A549 (cell line): ENCODE results near the gene GNRH2. TPM values are rescaled to one million over a fixed set of nuclear protein-coding genes. Genes with fewer than 3 reads are reported as not detected.

ENCODE experiments used
- ATAC-seq, 2 experiments: fragments of 200-7000 bp in 1 of 2; fragments of >200 bp in 1 of 2; cut with Nextera tagmentation in 1 of 2; cut with Tn5 transposase in 1 of 2; 3 replicates each; pipeline versions ENCODE4 v1.8.0 to v1.9.1; 2018 to 2020; ENCODE audit warnings: mild to moderate bottlenecking in 1 of 2, moderate library complexity in 1 of 2
- CTCF ChIA-PET: fragments of 300-600 bp; sonication (Branson Sonifier 250); formaldehyde crosslinking; extraction: SDS; loops from one replicate; lab custom pipeline; 2021; ENCODE audit warnings: antibody characterized with exemption, inconsistent platforms; lab: Yijun Ruan, JAX
- POLR2A ChIA-PET: fragments of 350-600 bp; formaldehyde crosslinking; extraction: SDS; loops from one replicate; lab custom pipeline; 2021; ENCODE audit warnings: antibody characterized with exemption, inconsistent platforms; lab: Yijun Ruan, JAX
- DNase-seq, 2 experiments: peaks; one replicate each; pipeline versions ENCODE4 v3.0.0 to v3.0.0-alpha.2; 2011 to 2016; ENCODE audit warnings: low read depth in 1 of 2, low spot score in 1 of 2
- FAIRE-seq: peaks from 2 replicates; lab custom pipeline; 2011; peaks lifted over from hg19 to GRCh38; lab: Jason Lieb, UNC
- H3K27ac ChIP-seq, 2 experiments: fragments of >200 bp; sonication (Bioruptor Twin); formaldehyde crosslinking; 3 replicates each; pipeline ENCODE4 v1.5.1; 2016 to 2017
- H3K4me1 ChIP-seq: fragments of >200 bp; sonication (Bioruptor Twin); formaldehyde crosslinking; 3 replicates; pipeline ENCODE4 v1.6.1; 2016
- H3K4me2 ChIP-seq: fragments of >200 bp; sonication (Bioruptor Twin); formaldehyde crosslinking; 3 replicates; pipeline ENCODE4 v1.6.1; 2016
- H3K4me3 ChIP-seq: fragments of >200 bp; sonication (Bioruptor Twin); formaldehyde crosslinking; 3 replicates; pipeline ENCODE4 v1.5.1; 2016
- H3K9me3 ChIP-seq: fragments of >200 bp; sonication (Bioruptor Twin); formaldehyde crosslinking; 3 replicates; pipeline ENCODE4 v1.6.1; 2016
- CBX8 ChIP-seq: fragments of 200-600 bp; sonication (generic); IDR thresholded peaks from 2 replicates; pipeline ENCODE4 v1.6.1; 2016
- CHD2 ChIP-seq: fragments of 150-350 bp; IDR thresholded peaks from 2 replicates; pipeline ENCODE4 v1.6.1; 2014; ENCODE audit warnings: low read length; ENCODE audit not compliant: partially characterized antibody
- CTCF ChIP-seq: fragments of >200 bp; sonication (Bioruptor Twin); formaldehyde crosslinking; IDR thresholded peaks from 3 replicates; pipeline ENCODE4 v1.5.1; 2016
- EHF ChIP-seq: fragments of 250-450 bp; sonication (Bioruptor Pico); IDR thresholded peaks from 2 replicates; pipeline ENCODE4 v1.5.0; 2020; ENCODE audit warnings: mild to moderate bottlenecking
- EHMT2 ChIP-seq: fragments of 200-600 bp; sonication (generic); IDR thresholded peaks from 2 replicates; pipeline ENCODE4 v1.6.1; 2016; ENCODE audit warnings: antibody characterized with exemption, low read depth, mild to moderate bottlenecking, moderate library complexity
- ESRRA ChIP-seq: fragments of 150-350 bp; IDR thresholded peaks from 2 replicates; pipeline ENCODE4 v1.6.1; 2014; ENCODE audit warnings: mild to moderate bottlenecking, low read length, borderline replicate concordance
- FOSB ChIP-seq: fragments of 250-450 bp; sonication (Bioruptor Pico); IDR thresholded peaks from 2 replicates; pipeline ENCODE4 v1.5.0; 2020; ENCODE audit warnings: mild to moderate bottlenecking, moderate library complexity
- HEYL ChIP-seq: fragments of 250-450 bp; sonication (Bioruptor Pico); IDR thresholded peaks from 2 replicates; pipeline ENCODE4 v1.8.0; 2021; ENCODE audit warnings: mild to moderate bottlenecking, moderate library complexity
- HOXB13 ChIP-seq: fragments of 250-450 bp; sonication (Bioruptor Pico); IDR thresholded peaks from 2 replicates; pipeline ENCODE4 v1.5.0; 2020; ENCODE audit warnings: low read depth, mild to moderate bottlenecking, moderate library complexity
- JUN ChIP-seq, 2 experiments: fragments of >200 bp; sonication (Bioruptor Twin); formaldehyde crosslinking; IDR thresholded peaks; 2 replicates in 1 of 2; 3 replicates in 1 of 2; pipeline ENCODE4 v1.6.1; 2016 to 2017
- JUNB ChIP-seq: fragments of >200 bp; sonication (Bioruptor Twin); formaldehyde crosslinking; IDR thresholded peaks from 2 replicates; pipeline ENCODE4 v1.6.1; 2016
- MAFK ChIP-seq: fragments of 450-650 bp; IDR thresholded peaks from 2 replicates; pipeline ENCODE4 v1.6.1; 2014; ENCODE audit not compliant: partially characterized antibody
- MAX ChIP-seq: IDR thresholded peaks from 2 replicates; pipeline ENCODE4 v1.6.1; 2012
- MAZ ChIP-seq: fragments of 150-350 bp; IDR thresholded peaks from 2 replicates; pipeline ENCODE4 v1.6.1; 2014; ENCODE audit warnings: antibody characterized with exemption, low read depth, low read length, borderline replicate concordance
- NPAS2 ChIP-seq: fragments of 250-450 bp; sonication (Bioruptor Pico); IDR thresholded peaks from 2 replicates; pipeline ENCODE4 v1.8.0; 2022; ENCODE audit warnings: mild to moderate bottlenecking, moderate library complexity, borderline replicate concordance
- RARB ChIP-seq: fragments of 250-450 bp; sonication (Bioruptor Pico); IDR thresholded peaks from 2 replicates; pipeline ENCODE4 v1.8.0; 2021; ENCODE audit warnings: mild to moderate bottlenecking, moderate library complexity
- RCOR1 ChIP-seq: fragments of 150-350 bp; IDR thresholded peaks from 2 replicates; pipeline ENCODE4 v1.6.1; 2014; ENCODE audit warnings: antibody characterized with exemption, low read length, low read depth
- REST ChIP-seq: fragments of 200-600 bp; sonication (generic); IDR thresholded peaks from 2 replicates; pipeline ENCODE4 v1.6.1; 2016; ENCODE audit warnings: antibody characterized with exemption, mild to moderate bottlenecking, moderate library complexity
- RNF2 ChIP-seq: fragments of 200-600 bp; sonication (generic); IDR thresholded peaks from 2 replicates; pipeline ENCODE4 v1.6.1; 2016; ENCODE audit warnings: low read depth, mild to moderate bottlenecking, antibody characterized with exemption, moderate library complexity, borderline replicate concordance
- SMC3 ChIP-seq: fragments of >200 bp; sonication (Bioruptor Twin); formaldehyde crosslinking; IDR thresholded peaks from 3 replicates; pipeline ENCODE4 v1.6.1; 2018; ENCODE audit warnings: inconsistent platforms
- ZFP36 ChIP-seq: fragments of 450-650 bp; IDR thresholded peaks from 2 replicates; pipeline ENCODE4 v1.6.1; 2014; ENCODE audit warnings: borderline replicate concordance; ENCODE audit not compliant: partially characterized antibody
- ZNF302 ChIP-seq: fragments of 250-450 bp; sonication (Bioruptor Pico); IDR thresholded peaks from 2 replicates; pipeline ENCODE4 v1.9.0; 2021; ENCODE audit warnings: inconsistent platforms, mild to moderate bottlenecking, moderate library complexity
- WGBS: methylation state at CpG from one replicate; pipeline ENCODE4 v1.1.6; 2017; ENCODE audit errors: missing lambda C conversion rate; 5-methylcytosine and 5-hydroxymethylcytosine counted together
- polyA plus RNA-seq, 4 experiments: library from polyadenylated mRNA; depleted of rRNA in 3 of 4; stranded (reverse); fragments of >200 nt; fragmentation: RNase III in 1 of 4; extraction: RNeasy Plus Mini Kit Qiagen cat#74134 plus additional on column Dnase treatment in 1 of 4; gene quantifications; 2 replicates in 3 of 4; 3 replicates in 1 of 4; pipeline ENCODE4 v1.2.3, GENCODE V29; 2011 to 2017

Gene GNRH2
- polyA plus RNA-seq, 2 of the 4 experiments (the other 2 are of a cell fraction), result 0.12 TPM; not detected in 1

GRCh38 chr20:3081641-3082040 lies 38.2 kb downstream of the GNRH2 start:
- peaks cover 19% of the 10 kb centered on the region for H3K4me1 ChIP-seq
- WGBS, result 89% methylated on average over 11 of the region's 11 CpGs
- DNase-seq (no peak), ATAC-seq (peak in 1 of 2 experiments; percentile 10; a peak in 3 of 6 replicates), FAIRE-seq (no peak)
- H3K4me3 ChIP-seq, result no peak overlapping the region
- H3K9me3 ChIP-seq, result no peaks in the 10 kb centered on the region
- no peak for TF ChIP-seq JUNB
- TF ChIP-seq MAFK, result no peak
- no peak for TF ChIP-seq RARB (CRISPR knock-in tag)
- no peak for TF ChIP-seq RCOR1
- TF ChIP-seq ZFP36, result no peak
- TF ChIP-seq REST, result no peak
- H3K4me2 ChIP-seq, result peak overlapping the region; percentile 46; the same call in 2 of the 3 replicates
- ChIA-PET POLR2A (no interaction called here), CTCF (interaction anchor here (0.8 kb wide), 1 partner anchor 32 kb away, joined by 3 read pairs; no protein-coding TSS in a partner anchor)
- H3K27ac ChIP-seq, result peak overlapping the region in 1 of 2 experiments; percentile 55; a peak in 2 of 6 replicates

GRCh38 chr20:3082306-3082951 lies 39.0 kb downstream of the GNRH2 start:
- no peak for DNase-seq
- peaks cover 19% of the 10 kb centered on the region for H3K4me1 ChIP-seq
- H3K9me3 ChIP-seq, result no peaks in the 10 kb centered on the region
- TF ChIP-seq SMC3 (no peak), ESRRA (no peak), FOSB (CRISPR knock-in tag) (no peak), CBX8 (no peak), MAX (no peak), NPAS2 (CRISPR knock-in tag) (no peak), MAFK (no peak), CHD2 (no peak), MAZ (no peak), HEYL (no peak), HOXB13 (CRISPR knock-in tag) (no peak), EHMT2 (no peak), JUN (IDR thresholded peaks at IDR 0.05) (no peak), CTCF (no peak), RNF2 (no peak), ZNF302 (CRISPR knock-in tag) (no peak), EHF (no peak)
- peak overlapping the region; percentile 67 for H3K4me2 ChIP-seq
- no peak for FAIRE-seq
- no peak for ATAC-seq
- peak overlapping the region; percentile 34 for H3K4me3 ChIP-seq
- H3K27ac ChIP-seq, result peak overlapping the region in 1 of 2 experiments; percentile 67; a peak in 3 of 6 replicates
- CTCF ChIA-PET, result interaction anchor here (2.3 kb wide), 1 partner anchor 29 kb away, joined by 10 read pairs; no protein-coding TSS in a partner anchor
- 70% methylated on average over 47 of the region's 71 CpGs for WGBS
- POLR2A ChIA-PET, result no interaction called here
